Kidney epithelial cell (primary cell): ENCODE measurements around the gene ATP13A1. TPM values are rescaled to one million over a fixed set of nuclear protein-coding genes. Genes with fewer than 3 reads are reported as not detected.
"Not testable (repeated sequence)": the region's sequence is repeated elsewhere in the genome, so short reads cannot be mapped to it uniquely, and the experiment has no call there.

Experiments
- DNase-seq: peaks from one replicate; pipeline ENCODE4 v3.0.0-alpha.2; 2010; ENCODE audit warnings: low read depth
- H3K27me3 ChIP-seq: 2 replicates; pipeline ENCODE4 v1.6.0; 2011; ENCODE audit warnings: low read length; ENCODE audit not compliant: control insufficient read depth, insufficient read depth
- H3K36me3 ChIP-seq: 2 replicates; pipeline ENCODE4 v1.5.1; 2011; ENCODE audit warnings: low read length; ENCODE audit not compliant: control insufficient read depth, insufficient read depth
- H3K4me3 ChIP-seq: 2 replicates; pipeline ENCODE4 v1.5.1; 2011; ENCODE audit warnings: low read depth, mild to moderate bottlenecking, control low read depth, low read length
- total RNA-seq: library from RNA; depleted of rRNA; stranded (reverse); fragments of >200 nt; gene quantifications from 2 replicates; pipeline ENCODE4 v1.2.3, GENCODE V29; 2015
- TF ChIP-seq, protein P1 (sequence below): IDR thresholded peaks from 2 replicates; pipeline ENCODE4 v1.5.1; 2011; ENCODE audit warnings: mild to moderate bottlenecking, moderate library complexity, low read length, control low read depth, inconsistent platforms; ENCODE audit not compliant: insufficient read depth, poor library complexity, severe bottlenecking

ATP13A1 gene
- total RNA-seq, 1 donor from 2014 or later, result 76.9 TPM

GRCh38 chr19:19613506-19613905, 50.0 kb downstream of the ATP13A1 start:
- DNase-seq, result no peak
- no peak overlapping the region for H3K4me3 ChIP-seq

DNA sequence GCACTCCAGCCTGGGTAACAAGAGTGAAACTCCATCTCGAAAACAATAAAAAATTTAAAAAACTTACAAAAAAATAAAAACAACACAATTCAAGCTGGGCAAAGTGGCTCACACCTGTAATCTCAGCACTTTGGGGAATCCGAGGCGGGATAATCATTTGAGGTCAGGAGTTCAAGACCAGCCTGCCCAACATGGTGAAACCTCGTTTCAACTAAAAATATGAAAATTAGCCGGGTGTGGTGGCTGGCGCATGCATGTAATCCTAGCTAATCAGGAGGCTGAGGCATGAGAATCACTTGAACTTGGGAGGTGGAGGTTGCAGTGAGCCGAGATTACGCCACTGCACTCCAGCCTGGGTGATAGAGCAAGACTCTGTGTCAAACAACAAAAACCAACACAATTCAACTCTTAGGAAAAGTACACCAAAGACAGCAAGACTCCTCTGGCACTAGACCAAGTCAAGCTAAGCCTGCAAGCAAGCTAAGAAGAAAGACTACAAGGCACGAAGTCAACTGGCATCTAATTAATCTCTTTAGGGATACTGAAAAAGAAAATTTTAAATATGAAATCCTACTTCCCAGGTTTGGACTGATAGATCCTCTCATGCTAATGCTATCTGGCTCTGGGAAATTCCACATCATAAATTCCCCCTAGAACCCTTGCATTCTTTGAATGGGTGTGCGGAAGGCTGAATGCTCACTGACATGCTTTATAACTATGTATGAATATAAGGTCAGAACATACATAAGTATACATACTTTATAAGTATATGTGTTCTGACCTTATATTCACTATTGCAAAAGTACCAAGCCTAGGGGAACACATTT, 52.9 kb downstream of the ATP13A1 start:
- no peaks in the 10 kb centered on the region for H3K27me3 ChIP-seq
- TF ChIP-seq, protein P1, sequence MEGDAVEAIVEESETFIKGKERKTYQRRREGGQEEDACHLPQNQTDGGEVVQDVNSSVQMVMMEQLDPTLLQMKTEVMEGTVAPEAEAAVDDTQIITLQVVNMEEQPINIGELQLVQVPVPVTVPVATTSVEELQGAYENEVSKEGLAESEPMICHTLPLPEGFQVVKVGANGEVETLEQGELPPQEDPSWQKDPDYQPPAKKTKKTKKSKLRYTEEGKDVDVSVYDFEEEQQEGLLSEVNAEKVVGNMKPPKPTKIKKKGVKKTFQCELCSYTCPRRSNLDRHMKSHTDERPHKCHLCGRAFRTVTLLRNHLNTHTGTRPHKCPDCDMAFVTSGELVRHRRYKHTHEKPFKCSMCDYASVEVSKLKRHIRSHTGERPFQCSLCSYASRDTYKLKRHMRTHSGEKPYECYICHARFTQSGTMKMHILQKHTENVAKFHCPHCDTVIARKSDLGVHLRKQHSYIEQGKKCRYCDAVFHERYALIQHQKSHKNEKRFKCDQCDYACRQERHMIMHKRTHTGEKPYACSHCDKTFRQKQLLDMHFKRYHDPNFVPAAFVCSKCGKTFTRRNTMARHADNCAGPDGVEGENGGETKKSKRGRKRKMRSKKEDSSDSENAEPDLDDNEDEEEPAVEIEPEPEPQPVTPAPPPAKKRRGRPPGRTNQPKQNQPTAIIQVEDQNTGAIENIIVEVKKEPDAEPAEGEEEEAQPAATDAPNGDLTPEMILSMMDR, result no peak
- H3K4me3 ChIP-seq, result no peak overlapping the region
- no peaks in the 10 kb centered on the region for H3K36me3 ChIP-seq
- DNase-seq, result no peak

More at GRCh38 chr19:19613506-19613905, 50.0 kb downstream of the ATP13A1 start:
- Histone ChIP-seq H3K36me3 (no peaks in the 10 kb centered on the region), H3K27me3 (no peaks in the 10 kb centered on the region)
- TF ChIP-seq, protein P1, result no peak

DNA sequence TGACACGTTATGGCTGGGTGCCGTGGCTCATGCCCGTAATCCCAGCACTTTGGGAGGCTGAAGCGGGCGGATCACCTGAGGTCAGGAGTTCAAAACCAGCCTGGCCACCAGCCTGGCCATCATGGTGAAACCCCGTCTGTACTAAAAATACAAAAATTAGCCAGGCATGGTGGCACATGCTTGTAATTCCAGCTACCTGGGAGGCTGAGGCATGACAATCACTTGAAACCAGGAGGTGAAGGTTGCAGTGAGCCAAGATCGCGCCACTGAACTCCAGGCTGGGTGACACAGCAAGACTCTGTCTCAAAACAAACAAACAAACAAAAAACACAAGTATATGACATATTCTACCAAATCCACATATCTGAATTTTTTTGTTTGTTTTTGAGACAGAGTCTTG, 56.8 kb downstream of the ATP13A1 start:
- not testable (repeated sequence) for H3K36me3 ChIP-seq, H3K4me3 ChIP-seq, DNase-seq, H3K27me3 ChIP-seq

- TF ChIP-seq, protein P1, result no peak
Measured at GRCh38 chr19:19606021-19606420, 57.5 kb downstream of the ATP13A1 start.

GRCh38 chr19:19602713-19603324, 60.7 kb downstream of the ATP13A1 start:
- TF ChIP-seq, protein P1, result no peak
- Histone ChIP-seq H3K4me3 (no peak overlapping the region), H3K27me3 (no peaks in the 10 kb centered on the region), H3K36me3 (no peaks in the 10 kb centered on the region)
- DNase-seq, result no peak

More at GRCh38 chr19:19606021-19606420, 57.5 kb downstream of the ATP13A1 start:
- Histone ChIP-seq H3K4me3 (no peak overlapping the region), H3K36me3 (no peaks in the 10 kb centered on the region), H3K27me3 (no peaks in the 10 kb centered on the region)
- DNase-seq, result no peak

- no peaks in the 10 kb centered on the region for H3K36me3 ChIP-seq
- H3K4me3 ChIP-seq, result no peak overlapping the region
- DNase-seq, result no peak
- no peaks in the 10 kb centered on the region for H3K27me3 ChIP-seq
- TF ChIP-seq, protein P1, result no peak
Measured at GRCh38 chr19:19602136-19602712, 61.3 kb downstream of the ATP13A1 start.
